ENCODE results near the gene MYH14. TPM values are rescaled to one million over a fixed set of nuclear protein-coding genes. Genes with fewer than 3 reads are reported as not detected.

Gene MYH14
- total and polyA plus RNA-seq, 10 of the 15 experiments (the other 5 are each of a cell fraction or from before 2014, with no cell fraction given), result 0.06 to 0.69 (median 0.15) TPM; not detected in 4

GRCh38 chr19:50198431-50199258 lies 4.8 kb upstream of the MYH14 start:
- TF ChIP-seq JUNB (IDR thresholded peaks at IDR 0.05) (no peak), NKRF (conservative IDR thresholded peaks at IDR 0.05) (no peak), SKIL (IDR thresholded peaks at IDR 0.05; ENCODE audit: low read depth, poor library complexity, severe bottlenecking) (no peak), ZNF622 (IDR thresholded peaks at IDR 0.05) (no peak), ZBTB40 (IDR thresholded peaks at IDR 0.05; ENCODE audit: borderline replicate concordance) (peak; percentile 74)
- BruUV-seq (replicated peaks), result no TSS peak
- Histone ChIP-seq H3K4me2 (ENCODE audit: control insufficient read depth, insufficient read depth) (no peak overlapping the region), H3K27ac (ENCODE audit: control insufficient read depth, insufficient read depth) (no peak overlapping the region), H2AFZ (ENCODE audit: control insufficient read depth, low read depth, low read length) (no peak overlapping the region), H3K27me3 (replicated peaks in 1 of 2; ENCODE audit: control insufficient read depth in 2 of 2, insufficient read depth in 2 of 2, low read length in 1 of 2) (no peaks in the 10 kb centered on the region; a peak in 1 of 4 replicates), H3K9ac (ENCODE audit: control insufficient read depth, insufficient read depth, low read length) (no peak overlapping the region), H4K20me1 (ENCODE audit: control insufficient read depth, insufficient read depth) (no peaks in the 10 kb centered on the region), H3K4me3 (no peak overlapping the region), H3K4me1 (ENCODE audit: control insufficient read depth, insufficient read depth, low read length) (no peaks in the 10 kb centered on the region), H3K79me2 (ENCODE audit: control insufficient read depth, insufficient read depth, low read length) (no peaks in the 10 kb centered on the region), H3K36me3 (ENCODE audit: control insufficient read depth in 2 of 2, insufficient read depth in 2 of 2, low read length in 1 of 2) (no peaks in the 10 kb centered on the region), H3K9me3 (replicated peaks; ENCODE audit: control insufficient read depth, insufficient read depth, low read length) (no peaks in the 10 kb centered on the region)
- intact Hi-C loops (cut with micrococcal nuclease; ENCODE audit: unreplicated experiment) (no loop called here), in situ Hi-C loops (cut with MboI) (no loop called here)
- ChIA-PET SMC1A (ENCODE audit: uncharacterized antibody, unreplicated experiment) (interaction anchor here (0.6 to 1.2 kb wide), 2 partner anchors 8 to 51 kb away, joined by 3 to 4 read pairs; no protein-coding TSS in a partner anchor), RAD21 (ENCODE audit: unreplicated experiment) (interaction anchor here (0.6 kb wide), 1 partner anchor 137 kb away, joined by 3 read pairs; no protein-coding TSS in a partner anchor), POLR2A (interaction anchor here (0.6 kb wide), 2 partner anchors 25 to 49 kb away, joined by 3 read pairs; no protein-coding TSS in a partner anchor), CTCF (interaction anchor here (0.9 to 1.5 kb wide), 6 partner anchors 8 to 1002 kb away, joined by 3 to 8 read pairs (median 3); no protein-coding TSS in a partner anchor)
- 25% methylated on average over 7 of the region's 7 CpGs for WGBS (ENCODE audit: insufficient coverage, insufficient replicate concordance, low lambda C conversion rate, missing lambda C conversion rate)
- DNase-seq (ENCODE audit: low read depth, low spot score) (no peak), FAIRE-seq (no peak), ATAC-seq (no peak)

Measured in GM12878 (cell line).